Measurements from ENCODE around the gene ABCA8.

ABCA8 gene

GRCh38 chr17:68941761-68942160, 13.4 kb downstream of the ABCA8 start:
- no peak for DNase-seq

- no peak for DNase-seq
These were observed 16.0 kb downstream of the ABCA8 start for GRCh38 chr17:68939195-68939594.

- DNase-seq, result no peak
These were observed 17.2 kb downstream of the ABCA8 start for GRCh38 chr17:68937890-68938514.

- DNase-seq, result no peak
These were observed 27.7 kb downstream of the ABCA8 start for GRCh38 chr17:68927516-68927915.

- no peak for DNase-seq
These were observed 30.1 kb downstream of the ABCA8 start for GRCh38 chr17:68924793-68925720.

- DNase-seq, result no peak
These were observed 44.3 kb downstream of the ABCA8 start for GRCh38 chr17:68910789-68911431.

- no peak for DNase-seq
These were observed 44.9 kb downstream of the ABCA8 start for GRCh38 chr17:68910251-68910705.

- DNase-seq, result peak; percentile 58
These were observed 46.1 kb downstream of the ABCA8 start for GRCh38 chr17:68909066-68909465.

- DNase-seq, result no peak
These were observed 47.1 kb downstream of the ABCA8 start for GRCh38 chr17:68908045-68908444.

- no peak for DNase-seq
These were observed 48.6 kb downstream of the ABCA8 start for GRCh38 chr17:68906638-68907037.

GRCh38 chr17:68903286-68903685, 51.9 kb downstream of the ABCA8 start:
- DNase-seq, result no peak

- DNase-seq, result no peak
These were observed 57.6 kb downstream of the ABCA8 start for GRCh38 chr17:68897557-68897956.

GRCh38 chr17:68892658-68893057, 62.5 kb downstream of the ABCA8 start:
- no peak for DNase-seq

- no peak for DNase-seq
These were observed 63.0 kb downstream of the ABCA8 start for GRCh38 chr17:68892193-68892592.

- no peak for DNase-seq
These were observed 68.8 kb downstream of the ABCA8 start for GRCh38 chr17:68886401-68886800.

- DNase-seq, result no peak
These were observed 70.3 kb downstream of the ABCA8 start for GRCh38 chr17:68884888-68885287.

- DNase-seq, result no peak
These were observed 76.8 kb downstream of the ABCA8 start for GRCh38 chr17:68878226-68878885.

- DNase-seq, result no peak
These were observed 83.7 kb downstream of the ABCA8 start for GRCh38 chr17:68871447-68871846.

- no peak for DNase-seq
These were observed 84.2 kb downstream of the ABCA8 start for GRCh38 chr17:68870976-68871375.

- no peak for DNase-seq
These were observed 84.9 kb downstream of the ABCA8 start for GRCh38 chr17:68870161-68870826.

- no peak for DNase-seq
These were observed 86.5 kb downstream of the ABCA8 start for GRCh38 chr17:68868708-68869107.

GRCh38 chr17:68867759-68868516, 87.3 kb downstream of the ABCA8 start:
- peak; percentile 3 for DNase-seq

All from GDM1 (cell line).